Measurements from ENCODE around the gene FMR1NB. TPM values are rescaled to one million over a fixed set of nuclear protein-coding genes. Genes with fewer than 3 reads are reported as not detected.

Gene FMR1NB
- total and polyA plus RNA-seq, 2 of the 8 experiments (the other 6 are each of a cell fraction or from before 2014, with no cell fraction given), result not detected

DNA sequence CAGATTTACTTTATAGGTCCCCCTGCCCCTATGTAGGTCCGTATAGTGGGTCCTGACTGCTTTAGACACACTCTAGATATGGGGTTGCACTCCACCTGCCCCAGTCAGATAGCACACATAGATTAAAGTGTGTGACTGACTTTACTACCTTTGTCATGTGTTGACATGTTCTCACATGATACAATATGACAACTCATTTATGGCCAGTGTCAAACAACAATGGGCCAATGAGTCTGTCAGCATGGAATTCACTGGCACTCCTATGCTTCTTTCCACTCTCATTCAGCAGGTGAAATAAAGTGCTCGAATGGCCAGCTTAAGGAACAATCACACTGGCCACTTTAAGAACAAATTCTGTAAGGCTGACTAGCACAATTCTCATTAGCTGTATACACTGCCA lies 23.8 kb upstream of the FMR1NB start:
- Histone ChIP-seq H4K5ac (ENCODE audit: insufficient read length, low read depth, low read length) (no peak overlapping the region), H3K23me2 (ENCODE audit: low read depth, low read length) (no peaks in the 10 kb centered on the region), H3K9me3 (ENCODE audit: insufficient read depth in 2 of 2, low read depth in 1 of 2, low read length in 1 of 2) (no peaks in the 10 kb centered on the region), H2BK5ac (ENCODE audit: low read depth, low read length) (no peak overlapping the region), H3K9ac (replicated peaks in 1 of 4; ENCODE audit: extremely low read depth in 1 of 4, low read depth in 3 of 4, low read length in 3 of 4) (no peak overlapping the region), H3K36me3 (ENCODE audit: control insufficient read depth in 2 of 4, insufficient read depth in 4 of 4, low read length in 3 of 4) (no peaks in the 10 kb centered on the region), H2BK12ac (ENCODE audit: low read depth, low read length) (no peak overlapping the region), H2AK5ac (ENCODE audit: low read depth, low read length) (no peak overlapping the region), H2AFZ (ENCODE audit: low read length) (no peak overlapping the region), H2BK120ac (replicated peaks; ENCODE audit: low read depth, low read length) (no peak overlapping the region), H3K27ac (ENCODE audit: low read depth, low read length) (no peak overlapping the region), H3K79me1 (ENCODE audit: low read depth, low read length) (no peaks in the 10 kb centered on the region), H3K56ac (replicated peaks; ENCODE audit: insufficient read length, low read depth, low read length) (no peak overlapping the region), H4K20me1 (replicated peaks in 1 of 2; ENCODE audit: control insufficient read depth in 1 of 2, insufficient read depth in 2 of 2, low read length in 2 of 2) (no peaks in the 10 kb centered on the region), H3K14ac (ENCODE audit: insufficient read length) (no peak overlapping the region), H2BK15ac (ENCODE audit: low read length) (no peak overlapping the region), H3K23ac (ENCODE audit: insufficient read length) (no peak overlapping the region), H3K79me2 (ENCODE audit: control insufficient read depth in 1 of 2, insufficient read depth in 2 of 2, low read length in 2 of 2) (no peaks in the 10 kb centered on the region), H3K4ac (replicated peaks; ENCODE audit: insufficient read length, low read depth, low read length) (no peak overlapping the region), H3K18ac (ENCODE audit: extremely low read depth, low read length) (no peak overlapping the region), H3K4me2 (ENCODE audit: insufficient read depth in 1 of 2, low read depth in 2 of 2, low read length in 2 of 2) (no peak overlapping the region), H2BK20ac (ENCODE audit: low read length) (no peak overlapping the region), H4K8ac (ENCODE audit: extremely low read depth, insufficient read depth, low read length) (no peak overlapping the region), H3K27me3 (replicated peaks in 1 of 4; ENCODE audit: control insufficient read depth in 3 of 4, extremely low read depth in 1 of 4, insufficient read depth in 3 of 4, low read length in 3 of 4) (no peaks in the 10 kb centered on the region), H3K4me3 (ENCODE audit: extremely low read depth in 1 of 4, insufficient read depth in 2 of 4, low read depth in 3 of 4, low read length in 4 of 4) (no peak overlapping the region), H3K4me1 (replicated peaks in 1 of 4; ENCODE audit: control insufficient read depth in 3 of 4, insufficient read depth in 4 of 4, low read length in 3 of 4) (no peaks in the 10 kb centered on the region), H4K91ac (replicated peaks; ENCODE audit: insufficient read length, low read length) (no peak overlapping the region)
- CTCF ChIA-PET (ENCODE audit: partially characterized antibody), result no interaction called here
- DNase-seq (ENCODE audit: low read depth in 1 of 2, low spot score in 2 of 2), result no peak
- FAIRE-seq, result no peak
- 79% methylated on average over 2 of the region's 2 CpGs; no CpG with 5 or more reads in 1 of the 2 experiments for WGBS, 2 experiments (ENCODE audit: extremely low coverage in 1 of 2, insufficient coverage in 1 of 2, insufficient read length in 1 of 2, insufficient replicate concordance in 2 of 2, low coverage in 1 of 2, low lambda C conversion rate in 2 of 2, missing lambda C conversion rate in 1 of 2)
- POLR2A ChIA-PET (ENCODE audit: partially characterized antibody), result no interaction called here
- TF ChIP-seq BCL11A (IDR thresholded peaks at IDR 0.05; ENCODE audit: low read depth in 2 of 2, low read length in 2 of 2), result no peak
- no peak for TF ChIP-seq POU5F1 (IDR thresholded peaks at IDR 0.05; ENCODE audit: low read depth, low read length)
- TF ChIP-seq TBP (IDR thresholded peaks at IDR 0.05; ENCODE audit: low read depth, low read length), result no peak
- TF ChIP-seq, protein P1, sequence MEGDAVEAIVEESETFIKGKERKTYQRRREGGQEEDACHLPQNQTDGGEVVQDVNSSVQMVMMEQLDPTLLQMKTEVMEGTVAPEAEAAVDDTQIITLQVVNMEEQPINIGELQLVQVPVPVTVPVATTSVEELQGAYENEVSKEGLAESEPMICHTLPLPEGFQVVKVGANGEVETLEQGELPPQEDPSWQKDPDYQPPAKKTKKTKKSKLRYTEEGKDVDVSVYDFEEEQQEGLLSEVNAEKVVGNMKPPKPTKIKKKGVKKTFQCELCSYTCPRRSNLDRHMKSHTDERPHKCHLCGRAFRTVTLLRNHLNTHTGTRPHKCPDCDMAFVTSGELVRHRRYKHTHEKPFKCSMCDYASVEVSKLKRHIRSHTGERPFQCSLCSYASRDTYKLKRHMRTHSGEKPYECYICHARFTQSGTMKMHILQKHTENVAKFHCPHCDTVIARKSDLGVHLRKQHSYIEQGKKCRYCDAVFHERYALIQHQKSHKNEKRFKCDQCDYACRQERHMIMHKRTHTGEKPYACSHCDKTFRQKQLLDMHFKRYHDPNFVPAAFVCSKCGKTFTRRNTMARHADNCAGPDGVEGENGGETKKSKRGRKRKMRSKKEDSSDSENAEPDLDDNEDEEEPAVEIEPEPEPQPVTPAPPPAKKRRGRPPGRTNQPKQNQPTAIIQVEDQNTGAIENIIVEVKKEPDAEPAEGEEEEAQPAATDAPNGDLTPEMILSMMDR (IDR thresholded peaks at IDR 0.05; ENCODE audit: control extremely low read depth in 1 of 3, insufficient read depth in 1 of 3, low read depth in 1 of 3, low read length in 3 of 3), result no peak
- TF ChIP-seq EZH2 (IDR thresholded peaks at IDR 0.05; ENCODE audit: low read depth, low read length, severe bottlenecking), result no peak
- no peak for TF ChIP-seq JUN (IDR thresholded peaks at IDR 0.05; ENCODE audit: low read depth, low read length)
- no peak for TF ChIP-seq SIN3A (conservative IDR thresholded peaks at IDR 0.05 in 1 of 2, IDR thresholded peaks at IDR 0.05 in 1 of 2; ENCODE audit: low read depth in 1 of 2, low read length in 2 of 2)
- no peak for TF ChIP-seq CBX8 (IDR thresholded peaks at IDR 0.05; ENCODE audit: borderline replicate concordance, low read depth, low read length)
- no peak for TF ChIP-seq POLR2AphosphoS5 (IDR thresholded peaks at IDR 0.05; ENCODE audit: low read depth, low read length)
- no peak for TF ChIP-seq MAFK (IDR thresholded peaks at IDR 0.05; ENCODE audit: low read depth, low read length)
- TF ChIP-seq CHD2 (IDR thresholded peaks at IDR 0.05; ENCODE audit: low read length), result no peak
- no peak for TF ChIP-seq TAF7 (optimal IDR thresholded peaks at IDR 0.05; ENCODE audit: borderline replicate concordance, low read depth, low read length)
- TF ChIP-seq SRF (IDR thresholded peaks at IDR 0.05; ENCODE audit: low read depth, low read length), result no peak
